ENCODE measurements around the gene CCDC122.

Gene CCDC122

DNA sequence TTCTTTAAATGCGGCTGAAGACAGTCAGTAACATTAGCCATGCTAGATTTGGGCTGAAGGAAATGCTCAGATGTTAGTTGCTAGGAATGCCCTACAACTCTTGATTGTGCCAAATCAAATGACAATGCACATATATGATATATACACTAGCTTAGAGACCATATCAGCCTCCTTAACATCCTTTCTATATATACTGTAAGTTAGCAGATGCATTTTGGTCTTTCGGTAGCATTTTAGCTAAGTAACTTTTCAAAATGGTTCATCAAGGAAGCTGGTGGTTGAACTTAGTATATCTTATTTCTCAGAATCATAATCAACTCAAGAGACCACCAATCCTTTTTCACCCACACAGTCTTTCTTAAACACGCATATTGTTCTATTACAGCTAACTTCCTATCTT is 78.7 kb downstream of the CCDC122 start:
- no peak for DNase-seq (ENCODE audit: low read depth)

DNA sequence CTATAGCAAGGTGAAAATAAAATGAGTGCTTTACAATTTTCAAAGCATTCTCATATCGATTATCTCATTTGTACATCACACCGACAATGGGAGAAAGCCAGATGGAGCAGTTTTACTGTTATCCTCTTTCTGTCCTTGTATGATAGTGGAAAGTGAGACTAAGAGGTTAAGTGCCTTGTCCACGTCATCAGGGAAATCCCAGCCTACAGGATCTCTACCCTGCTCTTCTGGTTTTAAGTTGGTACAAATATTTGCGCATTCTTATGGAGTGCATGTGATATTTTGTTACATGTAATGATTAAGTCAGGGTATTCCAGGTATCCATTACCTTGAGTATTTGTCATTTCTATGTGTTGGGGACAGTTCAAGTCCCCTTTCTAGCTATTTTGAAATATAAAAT is 80.3 kb downstream of the CCDC122 start:
- DNase-seq (ENCODE audit: low read depth): no peak

DNA sequence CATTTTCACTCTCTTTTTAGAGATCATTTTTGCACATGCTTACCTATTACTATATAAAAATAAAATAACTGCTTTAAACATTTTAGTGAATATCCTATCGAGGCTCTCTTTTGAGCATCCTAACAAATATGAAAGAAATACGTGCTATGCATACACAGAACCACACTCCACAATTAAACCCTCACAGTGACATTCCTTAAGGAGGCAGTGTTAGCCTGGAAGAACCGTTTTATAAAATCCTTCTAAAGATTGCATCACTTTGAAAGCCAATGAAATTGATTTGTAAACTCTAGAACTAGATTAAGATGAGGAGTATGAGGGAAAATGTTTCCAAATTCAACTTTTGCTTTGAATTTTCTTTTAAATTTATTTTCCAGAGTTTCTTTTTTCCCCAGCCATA is 81.7 kb downstream of the CCDC122 start:
- no peak for DNase-seq (ENCODE audit: low read depth)

DNA sequence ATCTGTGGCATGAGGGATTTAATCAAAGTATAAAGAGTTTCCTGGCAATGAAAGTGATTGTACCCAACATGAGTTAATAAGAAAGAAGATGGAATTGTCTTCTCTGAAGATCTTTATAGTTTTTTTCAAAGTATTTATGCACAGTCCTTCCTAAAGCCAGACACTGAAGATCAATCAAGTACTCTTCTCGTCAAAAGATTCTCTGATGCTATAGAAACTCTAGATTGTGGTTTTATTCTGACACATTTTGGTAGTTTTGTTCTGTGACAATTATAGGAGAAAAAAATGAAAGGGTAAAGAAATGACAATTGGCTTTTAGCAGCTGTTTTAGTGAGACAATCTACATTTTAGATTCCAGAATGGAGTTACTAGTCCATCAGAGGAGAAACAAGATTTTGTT is 82.4 kb downstream of the CCDC122 start:
- no peak for DNase-seq (ENCODE audit: low read depth)

DNA sequence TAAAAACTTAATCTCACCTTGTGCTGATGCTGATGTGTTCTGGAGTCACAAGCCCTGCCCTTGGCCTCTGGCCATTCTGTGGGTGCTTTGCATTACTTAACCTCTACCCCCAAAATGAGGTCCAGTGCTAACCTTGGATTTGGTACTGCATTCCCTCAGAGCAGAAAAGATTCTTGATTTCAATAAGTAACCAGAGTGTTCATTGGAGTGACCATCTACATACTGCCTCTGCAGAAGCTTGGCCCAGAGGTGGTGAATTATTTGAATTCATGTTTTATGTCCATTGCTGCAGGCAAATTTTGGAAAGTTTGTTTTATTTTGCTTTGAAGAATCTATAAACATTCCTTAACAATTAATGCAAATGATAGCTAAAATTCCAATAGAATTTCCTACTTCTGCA is 85.1 kb downstream of the CCDC122 start:
- DNase-seq (ENCODE audit: low read depth): no peak

DNA sequence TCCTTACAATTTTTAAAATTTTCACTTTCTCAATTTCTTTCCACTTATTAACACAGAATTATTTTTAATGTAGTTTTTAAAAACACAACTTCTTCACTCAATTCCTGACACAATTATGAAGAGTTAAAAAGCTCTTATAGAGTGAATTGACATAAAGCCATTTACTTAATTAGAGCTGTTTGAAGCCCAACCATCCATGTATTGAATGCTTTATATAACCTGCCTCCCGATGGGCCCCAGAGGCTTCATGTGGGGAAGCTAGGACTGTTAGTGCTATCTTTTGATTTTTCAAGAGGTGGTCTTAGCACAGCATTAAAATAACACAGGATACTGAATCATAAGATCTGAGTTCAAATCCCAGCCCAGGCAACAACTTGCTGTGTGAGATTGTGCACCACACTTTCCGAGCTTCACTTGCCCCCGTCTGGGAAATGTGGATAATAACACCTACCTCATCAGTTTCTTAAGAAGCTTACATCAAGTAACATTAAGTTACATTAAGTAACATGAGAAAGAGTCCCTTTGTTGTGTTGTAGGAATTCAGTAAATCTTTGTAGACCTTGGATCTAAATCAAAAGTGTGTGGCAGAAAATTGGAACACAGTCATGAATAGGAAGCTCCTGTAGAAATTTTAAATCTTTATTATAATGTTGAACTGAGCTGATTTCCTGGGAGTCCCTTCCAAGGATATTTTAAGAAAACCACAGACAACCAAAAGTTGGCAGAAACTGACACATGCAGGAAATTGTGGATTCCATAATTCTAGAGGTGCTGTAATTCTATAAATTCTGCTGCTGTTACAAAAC is 87.3 kb downstream of the CCDC122 start:
- DNase-seq (ENCODE audit: low read depth): no peak

DNA sequence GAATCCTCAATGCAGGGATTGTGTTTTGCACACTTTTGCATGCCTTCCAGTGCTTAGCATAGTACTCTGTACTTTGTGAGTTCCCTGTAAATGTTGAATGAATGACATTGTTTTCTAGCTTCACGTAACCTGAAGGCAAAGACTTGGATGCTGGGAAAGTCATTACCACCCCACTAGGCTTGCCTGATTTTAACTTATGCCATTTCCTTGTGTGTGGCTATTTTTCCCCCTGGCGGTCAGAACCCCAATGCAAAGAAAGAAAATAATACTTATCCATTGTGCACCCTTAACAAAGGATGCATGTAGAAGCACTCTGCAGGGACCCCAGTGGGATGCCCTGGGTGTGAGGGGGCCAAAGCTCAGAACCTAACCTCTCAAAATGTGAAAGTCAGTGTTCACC is 91.5 kb downstream of the CCDC122 start:
- DNase-seq (ENCODE audit: low read depth): no peak

DNA sequence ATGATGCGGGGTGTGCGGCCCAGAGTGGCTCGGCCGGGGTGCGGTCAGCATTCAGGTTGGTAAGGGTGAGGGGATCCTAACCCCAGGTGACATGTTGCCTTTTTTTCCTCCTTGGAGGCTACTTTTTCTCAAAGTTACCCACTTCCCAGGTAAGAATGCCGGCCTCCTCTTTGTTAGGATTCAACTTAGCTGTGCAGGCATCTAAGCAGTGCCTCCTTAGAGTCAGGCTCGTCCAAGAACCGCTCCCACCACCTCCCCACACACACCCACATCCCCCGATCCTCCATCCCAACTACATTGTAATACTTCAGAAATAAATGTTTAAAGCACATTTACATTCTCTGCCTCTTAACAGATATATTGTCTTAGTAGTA is 92.0 kb downstream of the CCDC122 start:
- DNase-seq (ENCODE audit: low read depth): no peak

DNA sequence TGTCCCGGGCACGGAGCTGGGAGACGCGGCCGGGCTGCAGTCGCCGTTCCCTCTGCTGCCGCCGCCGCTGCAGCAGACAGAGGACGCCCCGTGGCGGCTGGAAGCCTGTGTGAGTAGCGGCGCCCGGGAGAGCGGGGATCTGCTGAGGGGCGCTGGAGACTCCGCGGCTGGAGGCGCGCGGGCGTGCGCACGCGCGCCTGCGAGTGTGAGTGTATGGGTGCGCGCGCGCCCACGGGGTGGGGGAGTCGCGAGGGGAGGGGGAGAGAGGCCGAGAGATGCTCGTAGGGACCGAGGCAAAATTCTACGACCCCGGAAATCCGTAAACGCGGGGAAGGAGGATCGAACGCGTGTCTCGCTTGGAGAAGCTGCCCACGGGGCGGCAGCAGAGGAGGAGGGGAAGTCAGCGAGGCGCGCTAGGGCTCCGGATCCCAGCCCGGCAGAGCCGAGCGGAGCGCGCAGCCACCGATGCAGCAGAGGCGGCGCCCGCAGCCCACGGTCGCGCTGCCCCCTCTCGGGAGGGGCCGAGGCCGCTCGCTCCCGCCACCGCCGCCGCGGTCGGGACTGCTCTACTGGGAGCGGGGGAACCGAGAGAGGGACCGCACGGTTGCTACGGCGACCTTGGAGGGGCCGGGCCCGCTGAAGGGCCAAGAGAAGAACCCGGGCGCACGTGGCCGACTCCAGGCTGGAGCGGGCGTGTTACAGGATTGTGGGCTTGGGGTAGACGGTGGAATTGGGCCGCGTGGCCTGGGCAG is 92.6 kb downstream of the CCDC122 start, which contains the start of gene ENOX1:
TSS of gene ENOX1 (minus strand) at position 207 of the 752 bp plus-strand sequence.
- no peak for DNase-seq (ENCODE audit: low read depth)

DNA sequence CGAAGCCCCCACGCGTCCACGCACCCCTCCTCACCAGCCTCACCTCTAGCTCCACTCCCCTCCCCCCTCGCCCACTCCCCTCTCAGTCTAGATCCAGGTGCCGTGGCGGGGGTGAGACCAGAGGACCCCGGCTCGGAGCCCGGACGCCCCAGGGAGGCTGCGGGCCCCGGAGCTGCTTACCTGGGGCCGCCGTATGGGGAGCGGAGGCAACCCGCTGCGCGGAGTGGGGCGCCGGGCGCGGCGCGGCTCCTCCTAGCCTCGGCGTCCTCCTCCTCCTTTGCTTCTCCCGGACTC is 93.1 kb downstream of the CCDC122 start:
- DNase-seq (ENCODE audit: low read depth): no peak
